ENCODE results near the gene ZNF599. TPM values are rescaled to one million over a fixed set of nuclear protein-coding genes. Genes with fewer than 3 reads are reported as not detected.

ZNF599 gene
- total and polyA plus RNA-seq, 2 of the 13 experiments (the other 11 are each of a cell fraction or from before 2014, with no cell fraction given): 5.8 to 7.3 TPM

GRCh38 chr19:34732612-34733211 is 40.3 kb downstream of the ZNF599 start (continued):
- TF ChIP-seq HMGXB4 (CRISPR knock-in tag; IDR thresholded peaks at IDR 0.05; ENCODE audit: borderline replicate concordance in 1 of 2, low read depth in 1 of 2) (peak in 1 of 2 experiments; percentile 13; a peak in 1 of 4 replicates), MEIS2 (CRISPR knock-in tag; IDR thresholded peaks at IDR 0.05) (no peak), SRY (CRISPR knock-in tag; IDR thresholded peaks at IDR 0.05) (no peak), TFDP1 (CRISPR knock-in tag; IDR thresholded peaks at IDR 0.05; ENCODE audit: borderline replicate concordance) (no peak), ATAD3A (CRISPR knock-in tag; IDR thresholded peaks at IDR 0.05) (no peak), XRCC5 (optimal IDR thresholded peaks at IDR 0.05; ENCODE audit: low read length) (no peak), MAF1 (CRISPR knock-in tag; IDR thresholded peaks at IDR 0.05; ENCODE audit: borderline replicate concordance) (no peak), ZSCAN25 (CRISPR knock-in tag; IDR thresholded peaks at IDR 0.05) (no peak), ERF (CRISPR knock-in tag; IDR thresholded peaks at IDR 0.05) (no peak), ZNF256 (CRISPR knock-in tag; conservative IDR thresholded peaks at IDR 0.05) (no peak), HDAC1 (CRISPR knock-in tag; IDR thresholded peaks at IDR 0.05) (no peak; the same call in 1 of the 2 replicates), MEIS1 (CRISPR knock-in tag; IDR thresholded peaks at IDR 0.05; ENCODE audit: borderline replicate concordance) (no peak), ZNF777 (CRISPR knock-in tag; IDR thresholded peaks at IDR 0.05) (no peak), ZSCAN9 (CRISPR knock-in tag; IDR thresholded peaks at IDR 0.05; ENCODE audit: borderline replicate concordance) (no peak), ZC3H13 (CRISPR knock-in tag; IDR thresholded peaks at IDR 0.05) (0 out of 2 replicates have a peak, but pooled peaks have one; percentile 28), LRRFIP1 (CRISPR knock-in tag; conservative IDR thresholded peaks at IDR 0.05) (no peak), IKZF1 (IDR thresholded peaks at IDR 0.05) (no peak), NFYC (CRISPR knock-in tag; IDR thresholded peaks at IDR 0.05) (no peak), ZBTB7B (CRISPR knock-in tag; IDR thresholded peaks at IDR 0.05) (no peak), ZNF142 (CRISPR knock-in tag; IDR thresholded peaks at IDR 0.05) (no peak)

All from HepG2 (cell line).